Mesothelial cell of epicardium (in vitro differentiated cells): ENCODE data around the gene ACSF2. TPM values are rescaled to one million over a fixed set of nuclear protein-coding genes. Genes with fewer than 3 reads are reported as not detected.
"Not testable (repeated sequence)": the region's sequence is repeated elsewhere in the genome, so short reads cannot be mapped to it uniquely, and the experiment has no call there.

Source experiments
- DNase-seq, 2 experiments: peaks; one replicate each; pipeline ENCODE4 v3.0.0; 2021; ENCODE audit warnings: low spot score in 2 of 2; ENCODE audit not compliant: unreplicated experiment in 2 of 2
- H3K27ac Mint-ChIP-seq: 2 replicates; pipeline ENCODE4 v1.8.0; 2021; ENCODE audit warnings: mixed read lengths
- H3K27me3 Mint-ChIP-seq: 2 replicates; pipeline ENCODE4 v1.8.0; 2021; ENCODE audit warnings: low read depth, mixed read lengths
- H3K36me3 Mint-ChIP-seq: 2 replicates; pipeline ENCODE4 v1.8.0; 2021; ENCODE audit warnings: mixed read lengths
- H3K4me1 Mint-ChIP-seq: 2 replicates; pipeline ENCODE4 v1.8.0; 2021; ENCODE audit warnings: mixed read lengths
- H3K4me3 Mint-ChIP-seq: 2 replicates; pipeline ENCODE4 v1.8.0; 2021; ENCODE audit warnings: mild to moderate bottlenecking, moderate library complexity, mixed read lengths
- H3K9me3 Mint-ChIP-seq: 2 replicates; pipeline ENCODE4 v1.8.0; 2021; ENCODE audit warnings: mixed read lengths
- total RNA-seq: library from RNA; stranded (reverse); gene quantifications from 3 replicates; pipeline ENCODE4 v1.2.1, GENCODE V29; 2021
- TF ChIP-seq, protein P1 (sequence below): fragments of 200-600 bp; sonication (generic); IDR thresholded peaks from one replicate; pipeline ENCODE4 v1.5.0; 2021; ENCODE audit warnings: antibody characterized with exemption; ENCODE audit not compliant: unreplicated experiment

Gene ACSF2
- total RNA-seq, 1 donor from 2014 or later: 113 TPM

DNA sequence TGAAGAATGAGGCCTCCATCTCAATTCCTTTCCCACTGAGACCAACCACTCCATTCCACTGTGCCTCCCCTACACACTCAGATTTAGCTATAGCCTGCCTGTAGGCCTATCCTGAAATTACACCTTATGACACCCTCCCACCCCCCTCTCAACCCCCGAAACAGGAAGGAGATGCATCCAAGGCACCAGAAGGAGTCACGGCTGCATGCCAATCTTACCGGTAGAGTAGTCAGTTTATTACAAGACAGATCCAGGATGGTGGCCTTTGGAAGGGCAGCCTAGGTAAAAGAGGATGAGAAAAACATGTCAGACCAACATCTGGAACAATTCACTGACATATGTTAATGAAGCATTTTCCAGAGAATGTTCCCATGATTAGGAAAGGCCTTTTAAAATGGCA lies 31.3 kb upstream of the ACSF2 start:
- TF ChIP-seq, protein P1, sequence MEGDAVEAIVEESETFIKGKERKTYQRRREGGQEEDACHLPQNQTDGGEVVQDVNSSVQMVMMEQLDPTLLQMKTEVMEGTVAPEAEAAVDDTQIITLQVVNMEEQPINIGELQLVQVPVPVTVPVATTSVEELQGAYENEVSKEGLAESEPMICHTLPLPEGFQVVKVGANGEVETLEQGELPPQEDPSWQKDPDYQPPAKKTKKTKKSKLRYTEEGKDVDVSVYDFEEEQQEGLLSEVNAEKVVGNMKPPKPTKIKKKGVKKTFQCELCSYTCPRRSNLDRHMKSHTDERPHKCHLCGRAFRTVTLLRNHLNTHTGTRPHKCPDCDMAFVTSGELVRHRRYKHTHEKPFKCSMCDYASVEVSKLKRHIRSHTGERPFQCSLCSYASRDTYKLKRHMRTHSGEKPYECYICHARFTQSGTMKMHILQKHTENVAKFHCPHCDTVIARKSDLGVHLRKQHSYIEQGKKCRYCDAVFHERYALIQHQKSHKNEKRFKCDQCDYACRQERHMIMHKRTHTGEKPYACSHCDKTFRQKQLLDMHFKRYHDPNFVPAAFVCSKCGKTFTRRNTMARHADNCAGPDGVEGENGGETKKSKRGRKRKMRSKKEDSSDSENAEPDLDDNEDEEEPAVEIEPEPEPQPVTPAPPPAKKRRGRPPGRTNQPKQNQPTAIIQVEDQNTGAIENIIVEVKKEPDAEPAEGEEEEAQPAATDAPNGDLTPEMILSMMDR: no peak
- Mint-ChIP-seq H3K27me3 (no peaks in the 10 kb centered on the region), H3K9me3 (no peaks in the 10 kb centered on the region), H3K27ac (peak overlapping the region; percentile 2), H3K4me1 (peaks cover 20% of the 10 kb centered on the region), H3K36me3 (peaks cover 19% of the 10 kb centered on the region), H3K4me3 (peak overlapping the region; percentile 14)
- DNase-seq: no peak

DNA sequence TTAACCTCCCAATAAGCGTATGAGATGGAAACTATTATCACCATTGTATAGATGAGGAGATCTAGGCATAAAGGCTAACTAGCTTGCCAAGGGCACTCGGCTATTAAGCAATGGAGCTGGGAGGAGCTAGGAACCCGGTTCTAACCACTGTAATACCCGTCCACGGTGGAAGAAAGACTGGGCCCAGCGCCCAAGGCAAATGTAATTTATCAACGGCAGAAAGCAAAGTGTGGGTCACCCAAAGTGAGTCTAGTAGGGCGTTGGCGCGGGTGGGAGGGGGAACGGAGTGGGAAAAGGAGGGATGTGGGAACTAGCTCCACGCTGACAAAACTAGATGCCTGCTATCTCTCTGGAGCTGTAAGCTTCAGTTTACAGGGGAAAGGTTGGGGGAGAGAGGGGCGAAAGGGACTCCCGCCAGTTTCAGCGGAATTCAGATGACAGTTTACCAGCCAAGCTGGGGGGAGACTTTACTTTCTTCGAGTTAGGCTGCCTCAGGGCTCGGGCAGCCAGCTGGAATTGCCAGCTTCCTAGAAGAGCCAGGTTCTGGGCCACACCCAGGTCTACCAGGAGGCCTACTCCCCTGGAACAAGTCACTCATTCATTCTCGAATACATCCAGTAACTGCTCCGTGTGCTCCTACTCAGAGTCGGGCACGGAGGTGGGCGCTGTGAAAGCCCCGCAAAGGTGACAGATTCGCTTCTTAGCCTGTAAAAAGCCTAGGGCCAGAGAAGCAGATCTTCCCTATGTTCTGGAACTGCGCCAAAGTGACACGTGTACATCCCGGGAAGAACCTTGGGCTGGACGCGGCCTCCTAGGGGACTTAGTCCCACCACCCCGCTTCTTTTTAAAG lies 29.5 kb upstream of the ACSF2 start:
- peaks cover 20% of the 10 kb centered on the region for H3K4me1 Mint-ChIP-seq
- H3K9me3 Mint-ChIP-seq: no peaks in the 10 kb centered on the region
- peak overlapping the region; percentile 83 for H3K4me3 Mint-ChIP-seq
- TF ChIP-seq, protein P1: no peak
- DNase-seq: no peak
- H3K27me3 Mint-ChIP-seq: no peaks in the 10 kb centered on the region
- peaks cover 13% of the 10 kb centered on the region for H3K36me3 Mint-ChIP-seq
- peak overlapping the region; percentile 91 for H3K27ac Mint-ChIP-seq

DNA sequence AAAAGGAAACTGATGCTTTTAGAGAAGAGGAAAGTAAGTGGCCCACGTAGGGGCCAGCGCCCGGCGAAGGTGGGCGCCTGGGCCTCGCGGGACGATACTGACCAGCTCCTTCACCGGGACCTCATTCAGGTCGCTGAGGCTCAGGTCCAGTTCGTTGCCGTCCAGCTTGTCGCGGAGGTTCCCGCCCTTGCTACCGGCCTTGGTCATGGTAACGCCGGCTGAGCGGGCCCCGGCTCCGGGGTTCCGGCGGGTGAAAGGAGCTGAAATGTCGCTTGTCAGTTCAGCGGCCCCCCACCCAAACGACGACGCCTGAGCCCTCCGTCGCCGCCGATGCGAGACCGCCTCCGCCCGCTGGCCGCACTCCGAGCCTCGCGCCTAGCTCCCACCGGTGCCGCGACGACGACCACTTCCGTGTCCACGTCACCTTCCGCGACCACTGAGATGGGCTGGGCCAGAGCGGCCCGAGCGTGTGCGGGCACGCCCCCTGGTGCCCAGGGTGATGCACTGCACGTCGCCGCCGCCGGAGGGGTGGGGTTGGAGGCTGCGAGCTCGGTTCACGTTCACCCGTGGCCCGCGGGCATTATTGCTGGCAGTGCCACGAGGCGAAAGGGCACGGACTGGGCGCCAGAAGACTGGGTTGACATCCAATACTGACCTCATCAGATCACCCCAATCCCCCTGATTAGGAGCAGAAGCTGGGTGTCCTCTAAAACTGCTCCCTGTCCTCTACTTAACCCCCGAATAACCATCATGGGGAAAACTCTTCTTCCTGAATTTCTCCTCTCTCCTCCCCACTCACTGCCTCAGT lies 28.7 kb upstream of the ACSF2 start, which contains the start of gene LRRC59:
Gene LRRC59 (minus strand): TSS at position 413 of the 808 bp plus-strand sequence. CDS start 206 bp downstream, at position 207.
- Mint-ChIP-seq H3K27ac (peak within 1 kb of the TSS; percentile 91), H3K36me3 (peaks cover 5% of the 10 kb centered on the region), H3K27me3 (no peaks in the 10 kb centered on the region), H3K9me3 (no peaks in the 10 kb centered on the region), H3K4me3 (peak within 1 kb of the TSS; percentile 83), H3K4me1 (peaks cover 20% of the 10 kb centered on the region)
- DNase-seq: peak; percentile 85 to 95
- TF ChIP-seq, protein P1: peak; percentile 98

DNA sequence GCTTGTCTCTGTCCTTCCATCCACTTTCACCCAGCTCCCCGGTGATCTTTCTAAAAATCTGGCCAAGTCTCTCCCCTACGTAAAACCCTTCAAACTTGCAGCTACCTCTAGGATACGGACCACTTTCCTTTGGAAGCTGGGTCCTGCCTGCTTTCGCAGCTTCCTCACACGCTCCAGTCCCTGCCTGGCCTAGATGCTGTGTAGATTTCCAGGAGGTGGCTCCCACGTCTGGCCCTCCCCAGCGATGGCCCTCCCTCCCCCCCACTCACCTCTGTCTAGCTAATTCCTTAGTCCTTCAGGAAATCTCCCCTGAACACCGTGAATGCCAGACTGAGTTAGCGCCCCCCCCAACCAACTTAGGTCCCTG lies 28.1 kb upstream of the ACSF2 start:
- no peak for DNase-seq
- Mint-ChIP-seq H3K36me3 (peaks cover 4% of the 10 kb centered on the region), H3K27me3 (no peaks in the 10 kb centered on the region), H3K9me3 (no peaks in the 10 kb centered on the region), H3K4me1 (peaks cover 20% of the 10 kb centered on the region), H3K27ac (peak overlapping the region; percentile 78), H3K4me3 (peak overlapping the region; percentile 83)
- TF ChIP-seq, protein P1: no peak

DNA sequence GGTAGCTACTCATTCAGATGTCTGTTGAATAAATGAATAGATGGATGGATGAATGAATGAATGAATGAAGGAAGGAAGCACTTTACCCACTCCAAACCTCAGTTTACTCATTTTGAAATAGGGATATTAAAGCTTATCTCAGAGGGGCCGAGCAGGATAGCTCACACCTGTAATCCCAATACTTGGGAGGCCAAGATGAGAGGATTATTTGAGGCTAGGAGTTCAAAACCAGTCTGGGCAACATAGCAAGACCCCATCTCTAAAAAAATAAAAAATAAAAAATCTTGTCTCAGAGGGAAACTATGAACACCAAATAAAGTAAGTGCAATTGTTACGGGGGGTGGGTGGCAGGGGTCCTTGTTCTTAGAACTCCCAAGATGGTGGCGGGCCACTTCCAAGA lies 27.3 kb upstream of the ACSF2 start:
- peaks cover 20% of the 10 kb centered on the region for H3K4me1 Mint-ChIP-seq
- H3K27ac Mint-ChIP-seq, H3K9me3 Mint-ChIP-seq, H3K36me3 Mint-ChIP-seq, DNase-seq, H3K27me3 Mint-ChIP-seq, H3K4me3 Mint-ChIP-seq: not testable (repeated sequence)

GRCh38 chr17:50399591-50399990 lies 26.4 kb upstream of the ACSF2 start:
- H3K4me1 Mint-ChIP-seq: peaks cover 20% of the 10 kb centered on the region
- H3K9me3 Mint-ChIP-seq, DNase-seq, H3K36me3 Mint-ChIP-seq, H3K27ac Mint-ChIP-seq, H3K4me3 Mint-ChIP-seq, H3K27me3 Mint-ChIP-seq: not testable (repeated sequence)

DNA sequence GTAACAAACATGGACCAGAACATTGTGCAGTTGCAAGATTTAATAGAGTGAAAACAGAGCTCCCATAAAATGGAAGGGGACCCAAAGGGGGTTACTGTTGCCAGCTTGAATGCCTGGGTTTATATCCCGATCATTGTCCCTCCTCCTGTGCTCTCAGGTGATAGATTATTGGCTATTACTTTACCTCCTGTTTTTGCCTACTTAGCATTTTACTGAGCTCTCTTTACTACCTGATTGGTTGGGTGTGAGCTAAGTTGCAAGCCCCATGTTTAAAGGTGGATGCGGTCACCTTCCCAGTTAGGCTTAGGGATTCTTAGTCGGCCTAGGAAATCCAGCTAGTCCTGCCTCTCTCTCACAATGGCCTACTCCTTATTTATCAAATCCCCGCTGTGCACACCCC lies 20.7 kb upstream of the ACSF2 start:
- not testable (repeated sequence) for H3K27ac Mint-ChIP-seq, H3K9me3 Mint-ChIP-seq

More for the DNA sequence above, 20.7 kb upstream of the ACSF2 start:
- not testable (repeated sequence) for H3K4me1 Mint-ChIP-seq, H3K4me3 Mint-ChIP-seq, DNase-seq, H3K36me3 Mint-ChIP-seq
- peaks cover 12% of the 10 kb centered on the region for H3K27me3 Mint-ChIP-seq
